Panc1 (cell line): ENCODE results near the gene SCN1B.

Source experiments
- POLR2AphosphoS5 ChIP-seq: IDR thresholded peaks from 2 replicates; pipeline ENCODE4 v1.6.1; 2012; ENCODE audit warnings: mild to moderate bottlenecking, low read depth, low read length, moderate library complexity
- SIN3A ChIP-seq: IDR thresholded peaks from 2 replicates; pipeline ENCODE4 v1.6.1; 2012; ENCODE audit warnings: low read depth, mild to moderate bottlenecking, low read length, moderate library complexity, borderline replicate concordance; ENCODE audit not compliant: insufficient read depth
- TF ChIP-seq, protein P1 (sequence below): fragments of 450-650 bp; IDR thresholded peaks from 2 replicates; pipeline ENCODE4 v1.5.1; 2017; ENCODE audit warnings: mild to moderate bottlenecking
- TF ChIP-seq, protein P2 (sequence below), 2 experiments: IDR thresholded peaks; 2 replicates each; pipeline ENCODE4 v1.6.1; 2011 to 2012; ENCODE audit warnings: low read depth in 2 of 2, control low read depth in 1 of 2, low read length in 1 of 2, mild to moderate bottlenecking in 1 of 2, moderate library complexity in 1 of 2; ENCODE audit not compliant: insufficient read depth in 1 of 2

DNA sequence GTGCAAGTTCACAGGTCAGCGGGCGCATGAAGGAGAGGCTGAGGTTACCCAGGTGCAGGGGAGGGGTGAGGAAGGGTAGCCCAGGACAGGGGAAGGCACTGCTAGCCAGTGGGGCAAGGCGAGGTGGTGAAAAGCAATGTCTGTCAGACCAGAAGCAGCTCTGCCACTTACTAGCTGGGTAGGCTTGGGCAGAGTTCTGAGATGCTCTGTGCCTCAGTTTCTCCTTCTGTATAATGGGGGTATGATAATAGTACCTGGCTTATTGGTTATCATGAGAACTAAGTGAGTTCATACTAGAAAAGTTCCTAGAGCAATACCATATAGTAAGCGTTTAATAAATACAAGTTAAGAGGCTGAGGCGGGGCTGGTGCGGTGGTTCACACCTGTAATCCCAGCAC, 14.3 kb upstream of the SCN1B start:
- TF ChIP-seq, protein P1, sequence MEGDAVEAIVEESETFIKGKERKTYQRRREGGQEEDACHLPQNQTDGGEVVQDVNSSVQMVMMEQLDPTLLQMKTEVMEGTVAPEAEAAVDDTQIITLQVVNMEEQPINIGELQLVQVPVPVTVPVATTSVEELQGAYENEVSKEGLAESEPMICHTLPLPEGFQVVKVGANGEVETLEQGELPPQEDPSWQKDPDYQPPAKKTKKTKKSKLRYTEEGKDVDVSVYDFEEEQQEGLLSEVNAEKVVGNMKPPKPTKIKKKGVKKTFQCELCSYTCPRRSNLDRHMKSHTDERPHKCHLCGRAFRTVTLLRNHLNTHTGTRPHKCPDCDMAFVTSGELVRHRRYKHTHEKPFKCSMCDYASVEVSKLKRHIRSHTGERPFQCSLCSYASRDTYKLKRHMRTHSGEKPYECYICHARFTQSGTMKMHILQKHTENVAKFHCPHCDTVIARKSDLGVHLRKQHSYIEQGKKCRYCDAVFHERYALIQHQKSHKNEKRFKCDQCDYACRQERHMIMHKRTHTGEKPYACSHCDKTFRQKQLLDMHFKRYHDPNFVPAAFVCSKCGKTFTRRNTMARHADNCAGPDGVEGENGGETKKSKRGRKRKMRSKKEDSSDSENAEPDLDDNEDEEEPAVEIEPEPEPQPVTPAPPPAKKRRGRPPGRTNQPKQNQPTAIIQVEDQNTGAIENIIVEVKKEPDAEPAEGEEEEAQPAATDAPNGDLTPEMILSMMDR, result no peak
- no peak for TF ChIP-seq SIN3A
- no peak for TF ChIP-seq POLR2AphosphoS5
- TF ChIP-seq, protein P2, sequence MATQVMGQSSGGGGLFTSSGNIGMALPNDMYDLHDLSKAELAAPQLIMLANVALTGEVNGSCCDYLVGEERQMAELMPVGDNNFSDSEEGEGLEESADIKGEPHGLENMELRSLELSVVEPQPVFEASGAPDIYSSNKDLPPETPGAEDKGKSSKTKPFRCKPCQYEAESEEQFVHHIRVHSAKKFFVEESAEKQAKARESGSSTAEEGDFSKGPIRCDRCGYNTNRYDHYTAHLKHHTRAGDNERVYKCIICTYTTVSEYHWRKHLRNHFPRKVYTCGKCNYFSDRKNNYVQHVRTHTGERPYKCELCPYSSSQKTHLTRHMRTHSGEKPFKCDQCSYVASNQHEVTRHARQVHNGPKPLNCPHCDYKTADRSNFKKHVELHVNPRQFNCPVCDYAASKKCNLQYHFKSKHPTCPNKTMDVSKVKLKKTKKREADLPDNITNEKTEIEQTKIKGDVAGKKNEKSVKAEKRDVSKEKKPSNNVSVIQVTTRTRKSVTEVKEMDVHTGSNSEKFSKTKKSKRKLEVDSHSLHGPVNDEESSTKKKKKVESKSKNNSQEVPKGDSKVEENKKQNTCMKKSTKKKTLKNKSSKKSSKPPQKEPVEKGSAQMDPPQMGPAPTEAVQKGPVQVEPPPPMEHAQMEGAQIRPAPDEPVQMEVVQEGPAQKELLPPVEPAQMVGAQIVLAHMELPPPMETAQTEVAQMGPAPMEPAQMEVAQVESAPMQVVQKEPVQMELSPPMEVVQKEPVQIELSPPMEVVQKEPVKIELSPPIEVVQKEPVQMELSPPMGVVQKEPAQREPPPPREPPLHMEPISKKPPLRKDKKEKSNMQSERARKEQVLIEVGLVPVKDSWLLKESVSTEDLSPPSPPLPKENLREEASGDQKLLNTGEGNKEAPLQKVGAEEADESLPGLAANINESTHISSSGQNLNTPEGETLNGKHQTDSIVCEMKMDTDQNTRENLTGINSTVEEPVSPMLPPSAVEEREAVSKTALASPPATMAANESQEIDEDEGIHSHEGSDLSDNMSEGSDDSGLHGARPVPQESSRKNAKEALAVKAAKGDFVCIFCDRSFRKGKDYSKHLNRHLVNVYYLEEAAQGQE (IDR thresholded peaks at IDR 0.05; ENCODE audit: insufficient read depth in 1 of 2, low read depth in 2 of 2, low read length in 1 of 2), result no peak
